Spleen (tissue), 7 donors: ENCODE data around the gene PNRC2.

ENCODE experiments used
- CTCF ChIP-seq, 11 experiments: fragments of 200-600 bp in 7 of 11; fragments of 450-650 bp in 4 of 11; sonication (generic) in 4 of 11; IDR thresholded peaks in 8 of 11; conservative IDR thresholded peaks in 3 of 11; 1 replicate in 7 of 11; 2 replicates in 4 of 11; pipeline versions ENCODE4 v1.4.0 to v1.8.0; 2016 to 2021; ENCODE audit warnings: antibody characterized with exemption in 11 of 11, inconsistent platforms in 4 of 11, mild to moderate bottlenecking in 1 of 11
- POLR2A ChIP-seq, 3 donors: fragments of 450-650 bp; IDR thresholded peaks; one replicate each; pipeline ENCODE4 v1.5.1; 2017; ENCODE audit warnings: antibody characterized with exemption in 3 of 3, mild to moderate bottlenecking in 1 of 3
- donor health status: DM: no; HTN: no; CAD: no; lungs with moderate emphysema.
- donor health status: DM: no; HTN: no; CAD: no.
- donor health status: DM: no; HTN: no; CAD: no.

- TF ChIP-seq CTCF (IDR thresholded peaks at IDR 0.05 in 8 of 11, conservative IDR thresholded peaks at IDR 0.05 in 3 of 11) (no peak), POLR2A (IDR thresholded peaks at IDR 0.05) (no peak)
Observed at GRCh38 chr1:23957096-23957495, 2.5 kb upstream of the PNRC2 start.
